NCI-H748 (cell line): Measurements from ENCODE around the gene PRKCE.

Experiments
- DNase-seq: peaks from one replicate; lab custom pipeline; 2025; ENCODE audit not compliant: unreplicated experiment; lab: John Stamatoyannopoulos, UW

The PRKCE gene

GRCh38 chr2:46087492-46087891, 436.0 kb downstream of the PRKCE start:
- no peak for DNase-seq

GRCh38 chr2:46091004-46091403, 439.5 kb downstream of the PRKCE start:
- DNase-seq = peak; percentile 7

GRCh38 chr2:46091961-46092667, 440.6 kb downstream of the PRKCE start:
- DNase-seq = no peak

DNA sequence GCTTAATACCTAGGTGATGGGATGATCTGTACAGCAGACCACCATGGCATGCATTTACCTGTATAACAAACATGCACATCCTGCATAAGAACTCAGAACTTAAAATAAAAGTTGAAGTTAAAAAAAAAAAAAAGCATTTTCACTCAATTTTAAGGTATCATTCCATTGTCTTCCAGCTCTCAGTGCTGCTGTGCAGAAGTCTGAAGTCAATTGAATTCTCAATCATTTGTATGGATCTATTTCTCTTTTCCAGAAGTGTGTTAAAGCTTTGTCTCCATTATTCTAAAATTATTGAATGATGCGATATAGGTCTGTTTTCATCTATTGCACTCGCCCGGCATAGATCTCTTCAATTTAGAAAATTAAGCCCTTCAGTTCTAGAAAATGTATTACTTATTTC, 443.2 kb downstream of the PRKCE start:
- DNase-seq = no peak

GRCh38 chr2:46095830-46096229, 444.4 kb downstream of the PRKCE start:
- no peak for DNase-seq

DNA sequence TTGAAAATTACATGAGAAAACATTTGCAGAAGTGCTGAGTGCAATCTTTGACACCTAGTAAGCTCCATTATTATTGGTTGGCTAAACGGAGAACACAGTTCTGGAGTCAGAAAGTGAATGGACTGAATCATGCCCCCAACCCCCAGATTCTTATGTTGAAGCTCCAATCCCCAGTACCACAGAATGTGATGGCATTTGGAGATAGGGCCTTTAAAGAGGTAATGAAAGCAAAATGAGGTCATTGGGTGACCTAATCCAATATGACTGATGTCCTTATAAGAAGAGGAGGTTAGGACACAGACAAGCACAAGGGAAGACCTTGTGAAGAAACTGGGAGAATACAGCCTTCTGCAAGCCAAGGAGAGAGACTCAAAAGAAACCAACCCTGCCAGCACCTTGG, 444.8 kb downstream of the PRKCE start:
- DNase-seq = no peak

GRCh38 chr2:46097714-46098480, 446.4 kb downstream of the PRKCE start:
- no peak for DNase-seq

DNA sequence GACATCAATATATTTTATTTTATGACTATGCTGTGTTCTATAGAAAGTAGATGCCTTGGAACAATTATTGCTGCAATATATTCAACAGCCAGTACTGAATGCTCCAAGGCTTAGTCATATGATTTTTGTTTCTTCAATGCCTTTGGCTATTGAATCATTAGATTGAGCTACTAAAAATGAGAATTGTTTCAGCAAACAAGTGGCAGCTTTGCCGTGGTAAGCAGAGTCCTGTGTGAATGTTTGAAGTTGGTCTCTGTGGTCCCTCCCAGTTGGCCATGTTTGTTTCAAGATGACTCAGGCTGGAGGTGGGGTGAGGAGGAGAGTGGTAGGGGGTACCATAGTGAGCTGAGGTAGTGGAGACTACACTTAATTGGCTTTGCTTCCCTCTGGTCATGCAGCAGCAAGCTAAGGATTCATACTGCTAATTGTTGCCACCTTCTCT, 447.2 kb downstream of the PRKCE start:
- DNase-seq = no peak

GRCh38 chr2:46101557-46102220, 450.2 kb downstream of the PRKCE start:
- no peak for DNase-seq

- DNase-seq = no peak
Measured at GRCh38 chr2:46106690-46107089, 455.2 kb downstream of the PRKCE start.

GRCh38 chr2:46114996-46115395, 463.5 kb downstream of the PRKCE start:
- DNase-seq = no peak

DNA sequence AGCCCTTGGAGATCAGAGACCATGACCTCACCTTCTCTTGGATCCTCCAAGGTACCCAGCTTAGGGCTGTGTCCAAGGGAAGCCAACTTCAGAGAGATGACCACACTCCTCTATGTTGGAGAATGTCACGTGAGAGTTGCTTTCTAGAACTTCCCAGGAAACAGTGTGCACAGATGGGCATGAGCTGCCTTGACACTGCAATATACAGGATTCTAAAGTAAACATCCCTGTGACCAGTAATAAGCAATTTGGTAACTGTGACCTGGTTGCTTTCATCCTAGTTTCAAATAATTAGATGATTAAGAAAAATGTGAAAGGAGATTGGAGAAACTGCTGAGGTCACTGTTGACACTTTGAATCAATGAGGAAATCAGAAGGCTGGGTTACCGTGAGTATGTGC, 464.7 kb downstream of the PRKCE start:
- no peak for DNase-seq

GRCh38 chr2:46116553-46116991, 465.1 kb downstream of the PRKCE start:
- no peak for DNase-seq

DNA sequence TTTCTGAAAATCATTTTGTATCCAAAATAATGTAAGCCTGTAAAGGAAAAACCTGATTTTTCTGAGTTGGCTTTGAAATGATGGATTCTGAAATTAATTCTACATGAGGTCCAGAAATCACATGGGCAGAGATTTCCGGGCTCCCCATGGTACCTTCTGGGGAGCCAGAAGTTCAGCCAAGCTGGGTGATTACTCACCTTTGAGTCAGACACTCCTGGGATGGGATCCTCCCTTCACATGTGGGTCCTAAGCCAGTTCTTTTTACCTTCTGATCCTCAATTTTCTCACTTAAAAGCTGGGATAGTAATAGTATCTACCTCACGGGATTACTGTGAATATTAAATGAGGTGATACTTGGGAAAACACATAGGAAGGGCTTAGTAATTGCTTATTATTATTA, 465.9 kb downstream of the PRKCE start:
- no peak for DNase-seq

DNA sequence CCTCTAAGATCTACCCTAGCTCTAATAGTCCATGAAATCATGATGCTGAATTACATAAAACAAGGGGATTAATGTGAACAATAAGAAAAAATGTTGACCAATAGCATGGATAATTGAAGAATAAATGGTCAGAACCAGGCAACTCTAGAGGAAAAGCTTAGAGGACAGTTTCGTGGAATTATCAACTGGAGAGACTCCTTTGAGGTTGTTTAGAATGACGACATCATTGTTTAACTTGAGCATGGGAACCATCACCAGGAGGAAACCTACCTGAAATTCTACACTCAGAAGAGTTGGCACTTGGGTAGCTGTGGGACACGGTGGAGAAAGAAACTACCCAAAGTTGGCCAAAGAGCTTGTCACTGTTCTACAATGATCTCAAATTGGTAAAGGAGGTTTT, 466.5 kb downstream of the PRKCE start:
- no peak for DNase-seq

DNA sequence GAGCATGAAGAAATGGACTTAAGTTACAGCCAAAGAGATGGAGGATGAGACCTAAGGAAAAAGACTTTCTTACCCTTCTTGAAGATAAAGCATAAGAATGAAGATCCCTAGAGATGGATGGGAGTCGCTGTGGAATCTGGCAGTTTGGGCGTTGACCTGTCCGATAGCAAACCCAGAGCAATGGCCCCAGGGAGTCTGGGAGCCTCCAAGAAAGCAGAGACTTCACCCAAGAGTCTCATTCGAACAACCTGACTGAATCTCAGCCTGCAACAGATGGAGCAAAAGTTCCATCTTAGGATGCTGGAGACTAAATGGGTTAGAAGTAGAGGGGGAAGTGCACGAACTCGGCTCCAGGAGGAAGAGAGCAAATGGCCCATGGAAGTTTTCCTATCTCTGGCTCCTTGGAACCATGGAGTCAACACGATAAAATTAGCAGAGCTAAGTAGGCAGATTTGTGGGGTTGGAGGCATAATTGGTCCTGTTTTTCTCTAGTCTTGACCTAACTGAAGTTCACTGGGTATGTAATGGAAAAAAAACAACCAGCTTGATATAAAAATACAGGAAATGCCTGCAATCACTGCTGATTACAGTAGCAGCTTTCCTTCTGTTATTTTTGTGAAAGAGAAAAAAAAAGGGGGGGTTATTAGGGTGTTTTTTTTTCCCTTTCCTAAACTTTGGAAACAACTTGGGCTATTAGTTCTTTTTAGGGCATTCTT, 467.3 kb downstream of the PRKCE start:
- no peak for DNase-seq

- DNase-seq = no peak
Measured at GRCh38 chr2:46119453-46119852, 468.0 kb downstream of the PRKCE start.

GRCh38 chr2:46120792-46121555, 469.5 kb downstream of the PRKCE start:
- DNase-seq = no peak

DNA sequence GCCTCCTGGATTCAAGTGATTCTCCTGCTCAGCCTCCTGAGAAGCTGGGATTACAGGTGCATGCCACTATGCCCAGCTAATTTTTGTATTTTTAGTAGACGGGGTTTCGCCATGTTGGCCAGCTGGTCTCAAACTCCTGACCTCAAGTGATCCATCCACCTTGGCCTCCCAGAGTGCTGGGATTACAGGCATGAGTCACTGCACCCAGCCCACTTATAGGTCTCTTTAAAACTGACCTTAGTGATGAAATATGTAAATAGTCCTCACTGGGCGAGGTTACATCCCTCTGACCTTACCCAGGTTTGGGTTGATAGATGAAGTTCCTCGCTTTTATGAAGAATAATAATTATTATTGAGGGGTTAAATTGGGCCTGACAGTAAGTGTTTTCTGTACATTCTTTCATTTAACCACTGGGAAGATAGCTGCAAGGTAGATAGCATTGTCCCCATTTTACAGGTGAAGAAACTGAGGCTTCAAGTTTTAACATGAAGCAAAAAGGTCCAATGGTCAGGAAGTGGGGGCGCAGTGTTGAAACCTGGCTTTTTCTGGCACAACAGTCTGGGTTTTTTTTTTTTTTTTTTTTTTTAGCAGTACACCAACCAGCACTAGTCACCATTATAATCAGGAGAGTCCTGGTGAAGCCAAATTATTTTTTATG, 471.0 kb downstream of the PRKCE start:
- DNase-seq = no peak

- no peak for DNase-seq
Measured at GRCh38 chr2:46123013-46123412, 471.5 kb downstream of the PRKCE start.
